ENCODE data around the gene ITPRID2. TPM values are rescaled to one million over a fixed set of nuclear protein-coding genes. Genes with fewer than 3 reads are reported as not detected.

The ITPRID2 gene
- polyA plus RNA-seq, 4 donors, result 39.4 to 108 (median 46.8) TPM

DNA sequence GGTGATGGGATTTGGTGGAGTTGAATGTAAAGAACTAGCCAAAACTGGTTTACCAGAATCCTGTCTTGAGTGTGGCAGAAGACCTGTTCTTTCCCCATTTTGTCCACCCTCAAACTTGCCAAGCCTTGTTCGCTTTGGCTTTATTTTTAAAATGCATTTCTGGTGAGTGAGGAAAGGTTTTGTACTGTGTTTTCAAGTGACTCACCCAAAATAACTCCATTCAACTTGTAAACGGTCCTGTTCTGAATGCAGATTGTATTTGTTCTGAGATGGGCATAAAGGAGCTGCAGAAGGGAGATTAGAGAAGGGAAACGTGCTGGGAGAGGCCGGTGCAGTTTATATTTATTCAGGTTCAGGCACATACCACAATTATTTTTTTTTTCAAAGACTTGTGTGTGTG, 5.3 kb upstream of the ITPRID2 start:
- H3K4me1 ChIP-seq (ENCODE audit: control insufficient read depth in 3 of 3, insufficient read depth in 2 of 3, low read depth in 1 of 3, low read length in 2 of 3), result peaks cover 0 to 5% (median 0%) of the 10 kb centered on the region in 3 donors
- 71 to 73% (median 72%) methylated on average over 4 of the region's 4 CpGs for WGBS, 3 donors
- H3K4me3 ChIP-seq (ENCODE audit: low read depth in 1 of 3, low read length in 3 of 3), result no peak overlapping the region
- no peaks in the 10 kb centered on the region for H3K27me3 ChIP-seq (ENCODE audit: control insufficient read depth in 3 of 3, insufficient read depth in 3 of 3, low read length in 3 of 3)
- no peaks in the 10 kb centered on the region for H3K36me3 ChIP-seq (ENCODE audit: control insufficient read depth in 3 of 3, insufficient read depth in 2 of 3, low read depth in 1 of 3, low read length in 3 of 3)
- no peak overlapping the region for H3K27ac ChIP-seq (ENCODE audit: low read depth in 1 of 3, low read length in 2 of 3)
- no peaks in the 10 kb centered on the region for H3K9me3 ChIP-seq (ENCODE audit: control insufficient read depth in 2 of 2, insufficient read depth in 1 of 2, low read depth in 1 of 2, low read length in 1 of 2)
- FAIRE-seq, result no peak
- no peak for DNase-seq

DNA sequence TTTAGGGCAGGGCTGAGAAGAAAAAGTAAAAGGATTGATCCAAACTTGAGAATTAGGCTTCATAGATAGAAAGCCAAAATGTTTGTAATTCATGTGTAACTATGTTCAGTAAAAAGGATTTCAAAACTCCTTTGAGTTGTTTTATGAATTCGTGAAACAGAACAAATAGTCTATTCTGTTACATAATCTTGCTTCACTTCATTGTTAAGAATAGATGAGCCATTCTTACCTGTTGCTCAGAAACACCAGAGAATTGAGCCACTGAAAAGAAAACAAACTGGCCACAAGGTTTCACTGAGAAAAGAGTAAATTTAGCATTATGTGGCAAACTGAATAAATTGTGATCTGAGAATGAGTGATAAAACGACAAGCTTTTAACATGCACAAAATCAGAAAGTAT, 4.5 kb upstream of the ITPRID2 start:
- H3K27ac ChIP-seq (ENCODE audit: low read depth in 1 of 3, low read length in 2 of 3), result no peak overlapping the region
- H3K9me3 ChIP-seq (ENCODE audit: control insufficient read depth in 2 of 2, insufficient read depth in 1 of 2, low read depth in 1 of 2, low read length in 1 of 2), result no peaks in the 10 kb centered on the region
- H3K4me1 ChIP-seq (ENCODE audit: control insufficient read depth in 3 of 3, insufficient read depth in 2 of 3, low read depth in 1 of 3, low read length in 2 of 3), result peaks cover 0 to 5% (median 0%) of the 10 kb centered on the region in 3 donors
- no peak for FAIRE-seq
- no peaks in the 10 kb centered on the region for H3K27me3 ChIP-seq (ENCODE audit: control insufficient read depth in 3 of 3, insufficient read depth in 3 of 3, low read length in 3 of 3)
- 74 to 76% (median 76%) methylated on average over 2 of the region's 2 CpGs for WGBS, 3 donors
- no peaks in the 10 kb centered on the region for H3K36me3 ChIP-seq (ENCODE audit: control insufficient read depth in 3 of 3, insufficient read depth in 2 of 3, low read depth in 1 of 3, low read length in 3 of 3)
- no peak for DNase-seq
- H3K4me3 ChIP-seq (ENCODE audit: low read depth in 1 of 3, low read length in 3 of 3), result no peak overlapping the region

DNA sequence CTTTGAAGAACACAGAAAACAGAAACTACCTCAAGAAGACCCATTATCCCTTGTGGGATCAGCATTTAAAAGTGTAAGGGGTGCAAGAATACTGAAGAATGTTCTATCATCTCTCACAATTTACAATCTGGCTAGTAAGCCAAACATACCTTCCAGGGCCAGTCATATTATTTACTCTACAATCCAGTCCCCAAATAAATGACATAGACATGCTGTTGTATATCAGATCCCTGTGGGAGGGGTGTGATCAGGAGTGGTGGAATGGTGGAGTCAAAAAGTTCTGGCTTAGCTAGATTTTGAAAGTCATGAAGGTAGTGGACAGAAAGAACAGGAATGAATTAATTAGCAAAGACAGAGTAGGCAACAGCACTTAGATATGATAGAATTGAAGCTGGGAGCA, 1.8 kb upstream of the ITPRID2 start:
- Histone ChIP-seq H3K9me3 (ENCODE audit: control insufficient read depth in 2 of 2, insufficient read depth in 1 of 2, low read depth in 1 of 2, low read length in 1 of 2) (no peaks in the 10 kb centered on the region), H3K4me1 (ENCODE audit: control insufficient read depth in 3 of 3, insufficient read depth in 2 of 3, low read depth in 1 of 3, low read length in 2 of 3) (peaks cover 0 to 5% (median 0%) of the 10 kb centered on the region in 3 donors), H3K4me3 (ENCODE audit: low read depth in 1 of 3, low read length in 3 of 3) (no peak overlapping the region), H3K27me3 (ENCODE audit: control insufficient read depth in 3 of 3, insufficient read depth in 3 of 3, low read length in 3 of 3) (no peaks in the 10 kb centered on the region), H3K36me3 (ENCODE audit: control insufficient read depth in 3 of 3, insufficient read depth in 2 of 3, low read depth in 1 of 3, low read length in 3 of 3) (no peaks in the 10 kb centered on the region), H3K27ac (ENCODE audit: low read depth in 1 of 3, low read length in 2 of 3) (no peak overlapping the region)
- DNase-seq (no peak), FAIRE-seq (no peak)

DNA sequence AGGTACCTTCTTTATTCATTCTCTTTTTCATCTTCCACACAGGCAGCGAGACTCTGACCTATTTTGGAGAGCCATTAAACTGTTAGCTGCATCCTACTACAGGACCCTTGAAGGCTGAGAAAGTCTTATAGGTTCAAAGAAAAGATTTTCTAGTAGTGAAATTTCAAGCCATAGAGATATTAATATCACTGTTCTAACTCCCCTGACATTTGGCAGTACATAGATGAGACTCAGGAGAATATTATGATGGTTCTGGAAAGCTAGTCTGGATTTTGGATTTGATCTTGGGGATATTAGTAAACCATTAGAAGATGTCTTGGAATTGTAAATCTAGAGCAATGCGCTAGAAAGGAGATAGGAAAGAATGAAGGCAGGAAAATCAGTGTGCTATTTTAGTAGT, 1.3 kb upstream of the ITPRID2 start:
- DNase-seq (no peak), FAIRE-seq (no peak)
- Histone ChIP-seq H3K4me3 (ENCODE audit: low read depth in 1 of 3, low read length in 3 of 3) (no peak overlapping the region), H3K9me3 (ENCODE audit: control insufficient read depth in 2 of 2, insufficient read depth in 1 of 2, low read depth in 1 of 2, low read length in 1 of 2) (no peaks in the 10 kb centered on the region), H3K4me1 (ENCODE audit: control insufficient read depth in 3 of 3, insufficient read depth in 2 of 3, low read depth in 1 of 3, low read length in 2 of 3) (peaks cover 0 to 5% (median 0%) of the 10 kb centered on the region in 3 donors), H3K27me3 (ENCODE audit: control insufficient read depth in 3 of 3, insufficient read depth in 3 of 3, low read length in 3 of 3) (no peaks in the 10 kb centered on the region), H3K36me3 (ENCODE audit: control insufficient read depth in 3 of 3, insufficient read depth in 2 of 3, low read depth in 1 of 3, low read length in 3 of 3) (no peaks in the 10 kb centered on the region), H3K27ac (ENCODE audit: low read depth in 1 of 3, low read length in 2 of 3) (no peak overlapping the region)
- 85 to 97% (median 88%) methylated on average over 2 of the region's 2 CpGs for WGBS, 3 donors

DNA sequence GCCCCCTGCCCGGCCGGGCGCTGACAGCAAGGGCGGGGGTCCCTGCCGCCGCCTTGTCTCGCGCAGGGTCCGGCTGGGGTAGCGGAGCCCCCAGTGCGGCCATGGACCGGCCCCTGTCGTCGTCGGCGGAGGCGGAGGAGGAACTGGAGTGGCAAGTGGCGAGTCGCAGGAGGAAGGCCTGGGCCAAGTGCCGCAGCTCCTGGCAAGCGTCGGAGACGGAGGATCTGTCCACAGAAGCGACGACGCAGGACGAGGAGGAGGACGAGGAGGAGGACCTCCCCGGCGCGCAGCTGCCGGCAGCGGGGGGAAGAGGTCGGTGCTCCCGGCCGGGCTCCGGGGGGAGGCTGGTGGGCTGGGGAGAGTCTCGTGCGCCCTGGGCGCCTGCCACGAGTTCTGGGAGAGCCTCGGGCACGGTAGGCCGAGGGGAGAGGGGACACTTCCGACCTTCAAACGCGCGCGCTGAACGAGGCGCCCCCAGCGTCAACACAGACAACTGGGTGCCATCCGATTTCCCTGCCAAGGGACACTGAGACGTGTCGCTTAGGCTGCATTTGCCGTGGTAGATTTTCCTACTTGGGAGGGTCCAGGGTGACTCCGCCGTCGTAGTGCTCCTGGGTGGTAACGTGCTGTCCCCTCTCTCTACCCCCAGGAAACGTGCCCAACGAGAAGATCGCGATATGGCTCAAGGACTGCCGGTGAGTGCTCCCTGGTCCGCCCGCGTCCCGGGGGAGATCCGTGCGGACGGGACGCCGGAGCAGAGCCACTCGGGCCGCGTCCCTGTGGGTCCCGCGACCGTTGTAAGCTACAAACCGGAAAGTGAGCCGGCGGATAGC, 652 bp downstream of the ITPRID2 start:
- no peaks in the 10 kb centered on the region for H3K27me3 ChIP-seq (ENCODE audit: control insufficient read depth in 3 of 3, insufficient read depth in 3 of 3, low read length in 3 of 3)
- peak overlapping the region; percentile 95 to 99 (median 97) for H3K27ac ChIP-seq (ENCODE audit: low read depth in 1 of 3, low read length in 2 of 3)
- no peaks in the 10 kb centered on the region for H3K36me3 ChIP-seq (ENCODE audit: control insufficient read depth in 3 of 3, insufficient read depth in 2 of 3, low read depth in 1 of 3, low read length in 3 of 3)
- DNase-seq (peak; percentile 68 to 92), FAIRE-seq (no peak)
- no peaks in the 10 kb centered on the region for H3K9me3 ChIP-seq (ENCODE audit: control insufficient read depth in 2 of 2, insufficient read depth in 1 of 2, low read depth in 1 of 2, low read length in 1 of 2)
- H3K4me1 ChIP-seq (ENCODE audit: control insufficient read depth in 3 of 3, insufficient read depth in 2 of 3, low read depth in 1 of 3, low read length in 2 of 3), result no peaks in the 10 kb centered on the region
- 0 to 1% (median 0%) methylated on average over 69 to 83 of the region's 83 CpGs for WGBS, 3 donors
- H3K4me3 ChIP-seq (ENCODE audit: low read depth in 1 of 3, low read length in 3 of 3), result peak overlapping the region; percentile 80 to 92 (median 89)

DNA sequence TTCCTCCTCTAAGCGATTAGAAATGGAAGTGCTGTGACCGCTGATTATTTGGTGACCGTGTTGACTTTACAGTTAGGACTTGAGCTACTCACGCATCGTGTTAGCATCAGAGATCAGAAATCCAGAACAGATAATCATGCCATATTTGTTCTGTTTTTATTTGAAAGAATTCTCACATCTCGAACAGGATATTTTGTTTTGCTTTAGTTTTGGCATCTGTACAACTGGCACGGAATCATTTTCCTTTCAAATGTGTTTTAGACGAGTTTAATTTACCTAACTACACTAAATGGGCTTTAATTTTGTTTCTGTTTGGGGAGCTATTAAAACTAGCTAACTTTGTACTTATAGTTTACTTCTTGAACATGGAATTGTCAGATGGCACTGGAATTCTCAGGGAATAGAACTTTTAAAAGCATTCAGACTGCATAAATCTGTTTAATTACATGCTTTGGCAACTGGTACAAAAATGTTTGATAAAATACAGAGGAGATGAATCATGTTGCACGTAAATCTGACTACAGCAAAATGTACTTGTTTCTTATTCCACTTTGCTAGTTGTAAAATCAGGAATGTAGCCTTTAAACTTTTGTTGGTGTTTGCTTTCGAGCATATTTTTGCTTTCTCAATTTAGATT, 1.4 kb downstream of the ITPRID2 start:
- Histone ChIP-seq H3K36me3 (ENCODE audit: control insufficient read depth in 3 of 3, insufficient read depth in 2 of 3, low read depth in 1 of 3, low read length in 3 of 3) (no peaks in the 10 kb centered on the region), H3K4me3 (ENCODE audit: low read depth in 1 of 3, low read length in 3 of 3) (peak overlapping the region; percentile 80 to 92 (median 89)), H3K4me1 (ENCODE audit: control insufficient read depth in 3 of 3, insufficient read depth in 2 of 3, low read depth in 1 of 3, low read length in 2 of 3) (no peaks in the 10 kb centered on the region), H3K27ac (ENCODE audit: low read depth in 1 of 3, low read length in 2 of 3) (peak overlapping the region; percentile 95 to 99 (median 97)), H3K9me3 (ENCODE audit: control insufficient read depth in 2 of 2, insufficient read depth in 1 of 2, low read depth in 1 of 2, low read length in 1 of 2) (no peaks in the 10 kb centered on the region), H3K27me3 (ENCODE audit: control insufficient read depth in 3 of 3, insufficient read depth in 3 of 3, low read length in 3 of 3) (no peaks in the 10 kb centered on the region)
- DNase-seq, result peak in 1 of 2 donors; percentile 29
- FAIRE-seq, result no peak
- WGBS, 3 donors, result 1 to 8% (median 7%) methylated on average over 10 of the region's 10 CpGs

DNA sequence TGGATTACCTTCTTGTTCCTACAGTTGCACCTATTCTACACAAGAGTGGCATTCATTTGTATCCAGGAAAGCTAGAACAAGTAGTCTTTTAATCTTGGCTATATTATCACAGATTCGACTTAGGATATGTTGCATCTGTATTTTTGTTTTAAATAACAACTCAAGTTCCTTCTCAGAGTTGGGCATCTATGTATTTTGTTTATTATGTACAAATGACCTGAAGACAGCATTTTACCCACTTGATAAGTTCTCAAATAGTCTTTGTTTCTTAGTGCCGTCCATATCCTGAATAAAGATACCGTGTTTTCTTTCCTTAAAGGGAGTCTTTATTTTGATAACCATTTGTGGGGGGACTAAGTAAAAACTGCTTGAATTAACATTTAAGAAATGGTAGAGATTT, 2.9 kb downstream of the ITPRID2 start:
- no peak for FAIRE-seq
- DNase-seq, result no peak
- 15 to 38% (median 22%) methylated on average over 3 of the region's 3 CpGs for WGBS, 3 donors
- Histone ChIP-seq H3K36me3 (ENCODE audit: control insufficient read depth in 3 of 3, insufficient read depth in 2 of 3, low read depth in 1 of 3, low read length in 3 of 3) (peaks cover 0 to 2% (median 1%) of the 10 kb centered on the region in 3 donors), H3K27ac (ENCODE audit: low read depth in 1 of 3, low read length in 2 of 3) (peak overlapping the region in 2 of 3 donors; percentile 48 to 99), H3K4me1 (ENCODE audit: control insufficient read depth in 3 of 3, insufficient read depth in 2 of 3, low read depth in 1 of 3, low read length in 2 of 3) (peaks cover 0 to under 1% (median 0%) of the 10 kb centered on the region in 3 donors), H3K4me3 (ENCODE audit: low read depth in 1 of 3, low read length in 3 of 3) (peak overlapping the region in 2 of 3 donors; percentile 31 to 42), H3K9me3 (ENCODE audit: control insufficient read depth in 2 of 2, insufficient read depth in 1 of 2, low read depth in 1 of 2, low read length in 1 of 2) (no peaks in the 10 kb centered on the region), H3K27me3 (ENCODE audit: control insufficient read depth in 3 of 3, insufficient read depth in 3 of 3, low read length in 3 of 3) (no peaks in the 10 kb centered on the region)

DNA sequence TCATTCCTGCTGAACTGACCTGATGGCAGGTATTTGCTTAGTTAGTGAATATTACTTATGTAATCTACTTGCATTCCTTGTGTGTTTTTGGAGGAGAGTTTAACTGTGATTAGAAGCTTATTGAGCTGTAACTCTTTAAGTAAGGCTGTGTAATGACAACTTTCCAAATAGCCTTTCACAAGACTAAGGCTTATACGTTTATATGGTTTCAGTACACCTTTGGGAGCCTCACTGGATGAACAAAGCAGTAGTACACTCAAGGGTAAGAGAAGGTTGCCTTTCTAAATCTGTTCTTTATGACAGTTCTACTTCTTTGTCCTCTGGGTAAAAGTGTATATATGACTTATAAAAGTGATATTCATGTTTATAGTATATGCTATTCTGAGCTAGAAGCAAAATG, 4.3 kb downstream of the ITPRID2 start:
- H3K4me3 ChIP-seq (ENCODE audit: low read depth in 1 of 3, low read length in 3 of 3), result peak overlapping the region in 1 of 3 donors; percentile 19

More for the DNA sequence above, 4.3 kb downstream of the ITPRID2 start:
- peaks cover 2 to 6% (median 5%) of the 10 kb centered on the region in 3 donors for H3K36me3 ChIP-seq (ENCODE audit: control insufficient read depth in 3 of 3, insufficient read depth in 2 of 3, low read depth in 1 of 3, low read length in 3 of 3)
- H3K27me3 ChIP-seq (ENCODE audit: control insufficient read depth in 3 of 3, insufficient read depth in 3 of 3, low read length in 3 of 3), result no peaks in the 10 kb centered on the region
- 2 to 45% (median 24%) methylated on average over 1 of the region's 1 CpG for WGBS, 3 donors
- H3K9me3 ChIP-seq (ENCODE audit: control insufficient read depth in 2 of 2, insufficient read depth in 1 of 2, low read depth in 1 of 2, low read length in 1 of 2), result no peaks in the 10 kb centered on the region
- H3K4me1 ChIP-seq (ENCODE audit: control insufficient read depth in 3 of 3, insufficient read depth in 2 of 3, low read depth in 1 of 3, low read length in 2 of 3), result peaks cover 0 to 11% (median 0%) of the 10 kb centered on the region in 3 donors
- DNase-seq, result peak; percentile 29 to 67
- peak overlapping the region in 2 of 3 donors; percentile 20 to 99 for H3K27ac ChIP-seq (ENCODE audit: low read depth in 1 of 3, low read length in 2 of 3)
- no peak for FAIRE-seq

Data from small intestine (tissue), 7 donors.